ENCODE measurements around the gene KRT15.

The KRT15 gene

DNA sequence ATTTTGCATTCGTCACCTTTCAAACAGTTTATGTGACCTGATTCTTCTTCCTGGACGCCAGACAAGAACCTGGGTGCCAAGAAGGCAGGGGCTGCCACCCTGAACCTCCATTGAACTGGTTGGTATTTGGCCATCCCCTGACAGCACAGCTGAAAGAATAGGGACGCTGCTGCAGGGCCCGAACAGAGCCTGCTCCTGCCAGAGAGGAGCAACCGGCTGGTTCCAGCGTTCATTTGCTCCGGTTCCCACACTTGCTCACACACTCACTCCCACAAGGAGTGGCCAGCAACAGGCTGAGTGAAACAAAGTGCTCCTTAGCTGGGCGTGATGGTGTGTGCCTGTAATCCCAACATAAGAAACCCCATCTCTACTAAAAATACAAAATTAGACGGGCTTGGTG is 38.2 kb upstream of the KRT15 start:
- no peak overlapping the region for H3K4me3 ChIP-seq (replicated peaks in 1 of 2; ENCODE audit: low read depth in 2 of 2, low read length in 2 of 2)
- TF ChIP-seq, protein P1, sequence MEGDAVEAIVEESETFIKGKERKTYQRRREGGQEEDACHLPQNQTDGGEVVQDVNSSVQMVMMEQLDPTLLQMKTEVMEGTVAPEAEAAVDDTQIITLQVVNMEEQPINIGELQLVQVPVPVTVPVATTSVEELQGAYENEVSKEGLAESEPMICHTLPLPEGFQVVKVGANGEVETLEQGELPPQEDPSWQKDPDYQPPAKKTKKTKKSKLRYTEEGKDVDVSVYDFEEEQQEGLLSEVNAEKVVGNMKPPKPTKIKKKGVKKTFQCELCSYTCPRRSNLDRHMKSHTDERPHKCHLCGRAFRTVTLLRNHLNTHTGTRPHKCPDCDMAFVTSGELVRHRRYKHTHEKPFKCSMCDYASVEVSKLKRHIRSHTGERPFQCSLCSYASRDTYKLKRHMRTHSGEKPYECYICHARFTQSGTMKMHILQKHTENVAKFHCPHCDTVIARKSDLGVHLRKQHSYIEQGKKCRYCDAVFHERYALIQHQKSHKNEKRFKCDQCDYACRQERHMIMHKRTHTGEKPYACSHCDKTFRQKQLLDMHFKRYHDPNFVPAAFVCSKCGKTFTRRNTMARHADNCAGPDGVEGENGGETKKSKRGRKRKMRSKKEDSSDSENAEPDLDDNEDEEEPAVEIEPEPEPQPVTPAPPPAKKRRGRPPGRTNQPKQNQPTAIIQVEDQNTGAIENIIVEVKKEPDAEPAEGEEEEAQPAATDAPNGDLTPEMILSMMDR (IDR thresholded peaks at IDR 0.05; ENCODE audit: low read depth, low read length): no peak
- no peak for DNase-seq (ENCODE audit: low read depth in 2 of 2)

DNA sequence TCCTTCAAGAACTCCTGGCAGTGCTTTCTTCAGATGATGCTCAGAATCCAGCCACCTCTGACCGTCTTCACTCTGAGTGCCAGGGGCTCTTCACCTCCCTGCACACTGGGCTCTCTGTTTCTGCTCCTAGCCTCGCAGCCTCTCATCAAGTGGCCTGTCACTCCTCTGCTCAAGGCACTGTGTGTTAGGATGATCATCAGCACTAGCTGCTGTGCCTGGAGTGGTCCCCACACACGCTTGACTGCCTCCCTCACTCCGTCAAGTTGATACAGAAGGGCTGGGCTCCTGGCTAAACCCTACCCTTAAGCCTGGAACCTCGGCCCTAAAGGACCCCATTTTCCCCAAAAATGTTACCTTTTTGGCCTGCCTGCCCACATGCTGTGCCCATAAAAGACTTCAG is 37.6 kb upstream of the KRT15 start:
- TF ChIP-seq, protein P1 (IDR thresholded peaks at IDR 0.05; ENCODE audit: low read depth, low read length): no peak
- DNase-seq (ENCODE audit: low read depth in 2 of 2): no peak
- no peak overlapping the region for H3K4me3 ChIP-seq (replicated peaks in 1 of 2; ENCODE audit: low read depth in 2 of 2, low read length in 2 of 2)

DNA sequence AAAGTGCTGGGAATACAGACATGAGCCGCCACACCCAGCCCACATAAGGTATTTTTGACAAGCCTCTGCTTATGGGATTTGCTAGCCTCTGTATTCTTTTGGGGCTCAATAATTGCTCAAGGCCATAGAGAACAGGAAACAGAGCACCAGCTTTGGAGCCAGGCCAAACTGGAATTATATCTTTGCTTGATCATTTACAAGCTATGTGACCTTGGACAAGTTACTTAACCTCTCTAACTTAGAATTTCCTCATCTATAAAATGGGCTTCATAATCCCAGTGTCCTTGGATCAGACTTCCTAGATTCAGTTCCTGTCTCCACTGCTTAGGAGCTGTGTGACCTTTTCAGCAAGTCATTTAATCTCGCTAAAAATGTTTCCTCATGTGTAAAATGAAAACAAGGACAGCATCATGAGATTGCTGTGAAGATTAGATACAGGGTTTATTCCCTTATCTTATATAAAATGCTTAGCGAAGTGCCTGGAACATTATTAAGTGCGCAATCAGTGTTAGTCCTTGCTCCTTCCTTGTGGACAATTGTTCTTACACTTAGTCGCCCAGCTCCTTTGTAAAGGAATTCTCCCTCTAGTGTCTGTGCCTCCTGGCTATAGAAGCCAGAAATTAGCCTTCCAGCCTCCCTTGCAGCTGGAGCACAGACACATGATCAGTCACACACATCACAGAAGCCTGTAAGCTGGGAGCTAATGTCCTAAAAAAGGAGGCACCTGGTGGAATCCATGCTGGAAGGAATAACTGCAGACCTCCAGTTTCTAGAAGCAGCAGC is 36.6 kb upstream of the KRT15 start:
- no peak for DNase-seq (ENCODE audit: low read depth in 2 of 2)
- no peak overlapping the region for H3K4me3 ChIP-seq (replicated peaks in 1 of 2; ENCODE audit: low read depth in 2 of 2, low read length in 2 of 2)
- TF ChIP-seq, protein P1 (IDR thresholded peaks at IDR 0.05; ENCODE audit: low read depth, low read length): no peak

DNA sequence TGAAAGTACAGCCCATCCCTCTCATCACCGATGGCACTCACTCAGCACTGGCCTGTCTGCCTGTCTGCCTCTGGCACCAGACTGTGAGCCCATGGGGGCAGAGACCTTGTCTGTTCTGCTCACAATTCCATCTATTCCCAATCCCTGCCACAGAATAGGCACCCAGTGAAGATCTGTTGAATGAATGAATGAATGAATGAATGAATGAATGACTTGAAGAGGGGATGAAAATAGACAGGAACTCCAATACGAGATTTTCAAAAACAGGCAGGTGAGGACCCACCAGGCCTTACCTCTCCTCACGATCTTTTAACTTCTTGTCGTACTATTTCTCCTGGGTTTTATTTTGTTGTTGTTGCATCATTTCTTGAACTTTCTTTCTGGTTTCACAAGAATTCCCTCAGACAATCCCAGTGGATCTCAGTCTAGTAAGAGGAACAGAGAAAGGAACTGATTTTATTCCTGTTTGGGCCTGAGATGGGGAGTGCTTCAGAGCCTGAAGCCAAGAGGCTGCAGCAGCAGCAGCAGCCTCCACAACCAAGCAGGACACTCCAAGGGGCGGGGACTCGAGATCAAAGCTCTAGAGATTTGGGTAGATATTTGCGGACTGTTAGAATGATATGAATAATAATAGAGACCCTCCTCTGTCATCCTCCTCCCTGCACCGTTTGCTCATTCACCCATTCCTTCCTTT is 35.4 kb upstream of the KRT15 start:
- no peak for DNase-seq (ENCODE audit: low read depth in 2 of 2)
- H3K4me3 ChIP-seq (replicated peaks in 1 of 2; ENCODE audit: low read depth in 2 of 2, low read length in 2 of 2): no peak overlapping the region
- TF ChIP-seq, protein P1 (IDR thresholded peaks at IDR 0.05; ENCODE audit: low read depth, low read length): no peak

DNA sequence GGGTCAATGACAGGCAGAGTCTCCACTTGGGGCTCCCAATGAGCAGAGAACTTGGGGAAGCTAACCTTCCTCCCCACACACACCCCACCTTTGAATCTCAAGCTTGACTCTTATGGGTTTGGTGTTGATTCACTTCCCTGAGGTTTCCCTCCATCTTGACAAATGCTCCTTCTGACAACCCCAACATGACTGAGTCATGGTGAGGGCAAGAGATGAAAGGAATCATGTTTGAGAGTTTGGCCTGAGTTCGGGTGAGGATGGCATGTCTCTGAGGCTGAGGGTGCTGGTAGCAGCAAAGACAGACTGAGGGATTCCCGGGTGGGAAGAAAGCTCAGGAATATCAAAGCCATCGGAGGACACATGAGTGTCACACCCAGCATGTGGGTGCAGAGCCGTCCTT is 34.5 kb upstream of the KRT15 start:
- TF ChIP-seq, protein P1 (IDR thresholded peaks at IDR 0.05; ENCODE audit: low read depth, low read length): no peak
- DNase-seq (ENCODE audit: low read depth in 2 of 2): no peak
- no peak overlapping the region for H3K4me3 ChIP-seq (replicated peaks in 1 of 2; ENCODE audit: low read depth in 2 of 2, low read length in 2 of 2)

DNA sequence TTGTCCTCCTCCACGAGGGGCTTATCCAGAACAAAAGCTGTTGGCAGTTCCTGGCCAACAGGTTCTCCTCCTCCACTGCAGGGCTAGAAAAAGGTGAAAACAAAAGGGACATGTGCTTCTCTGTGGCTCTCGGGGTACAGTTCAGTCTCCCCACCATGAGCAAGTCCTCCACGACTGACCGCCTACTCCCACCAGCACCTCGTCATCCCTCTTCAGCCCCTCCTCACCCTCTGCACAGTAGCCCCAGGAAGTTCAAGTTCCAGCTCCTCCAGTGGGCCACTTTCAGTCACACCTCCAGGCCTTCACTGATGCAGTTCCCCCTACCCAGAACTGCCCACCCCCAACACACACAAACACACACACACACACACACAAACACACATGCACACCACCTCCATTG is 33.8 kb upstream of the KRT15 start:
- TF ChIP-seq, protein P1 (IDR thresholded peaks at IDR 0.05; ENCODE audit: low read depth, low read length): no peak
- no peak overlapping the region for H3K4me3 ChIP-seq (replicated peaks in 1 of 2; ENCODE audit: low read depth in 2 of 2, low read length in 2 of 2)
- DNase-seq (ENCODE audit: low read depth in 2 of 2): no peak
